Activated naive CD4-positive, alpha-beta T cell treated with anti-CD3 and anti-CD28 coated beads, Interleukin-2, amount 10 ng/mL, durations not matched to agents 7 days and 5 days (primary cell): ENCODE data around the gene ABL1.

ENCODE experiments used
- CTCF ChIA-PET: fragments of 350-600 bp; sonication (Branson Sonifier 250); formaldehyde crosslinking; loops from one replicate; lab custom pipeline; 2021; ENCODE audit warnings: antibody characterized with exemption; lab: Charles Lee
- DNase-seq: peaks from one replicate; pipeline ENCODE4 v3.0.0-alpha.2; 2020
- H3K27ac Mint-ChIP-seq: one replicate; pipeline ENCODE4 v1.8.0; 2021; ENCODE audit warnings: mild to moderate bottlenecking, moderate library complexity, mixed read lengths
- H3K27me3 Mint-ChIP-seq: one replicate; pipeline ENCODE4 v1.8.0; 2021; ENCODE audit warnings: mild to moderate bottlenecking, mixed read lengths
- H3K36me3 Mint-ChIP-seq: one replicate; pipeline ENCODE4 v1.8.0; 2021; ENCODE audit warnings: mixed read lengths
- H3K4me1 Mint-ChIP-seq: one replicate; pipeline ENCODE4 v1.8.0; 2021; ENCODE audit warnings: mixed read lengths
- H3K4me3 Mint-ChIP-seq: one replicate; pipeline ENCODE4 v1.8.0; 2021; ENCODE audit warnings: mild to moderate bottlenecking, moderate library complexity, mixed read lengths
- H3K9me3 Mint-ChIP-seq: one replicate; pipeline ENCODE4 v1.8.0; 2021; ENCODE audit warnings: mixed read lengths

ABL1 gene

GRCh38 chr9:130879863-130880411 lies 44.9 kb downstream of the ABL1 start:
- peaks cover 21% of the 10 kb centered on the region for H3K36me3 Mint-ChIP-seq
- CTCF ChIA-PET: no interaction called here
- H3K27me3 Mint-ChIP-seq: no peaks in the 10 kb centered on the region
- no peak overlapping the region for H3K4me3 Mint-ChIP-seq
- no peak for DNase-seq
- no peak overlapping the region for H3K27ac Mint-ChIP-seq
- no peaks in the 10 kb centered on the region for H3K9me3 Mint-ChIP-seq
- H3K4me1 Mint-ChIP-seq: no peaks in the 10 kb centered on the region

DNA sequence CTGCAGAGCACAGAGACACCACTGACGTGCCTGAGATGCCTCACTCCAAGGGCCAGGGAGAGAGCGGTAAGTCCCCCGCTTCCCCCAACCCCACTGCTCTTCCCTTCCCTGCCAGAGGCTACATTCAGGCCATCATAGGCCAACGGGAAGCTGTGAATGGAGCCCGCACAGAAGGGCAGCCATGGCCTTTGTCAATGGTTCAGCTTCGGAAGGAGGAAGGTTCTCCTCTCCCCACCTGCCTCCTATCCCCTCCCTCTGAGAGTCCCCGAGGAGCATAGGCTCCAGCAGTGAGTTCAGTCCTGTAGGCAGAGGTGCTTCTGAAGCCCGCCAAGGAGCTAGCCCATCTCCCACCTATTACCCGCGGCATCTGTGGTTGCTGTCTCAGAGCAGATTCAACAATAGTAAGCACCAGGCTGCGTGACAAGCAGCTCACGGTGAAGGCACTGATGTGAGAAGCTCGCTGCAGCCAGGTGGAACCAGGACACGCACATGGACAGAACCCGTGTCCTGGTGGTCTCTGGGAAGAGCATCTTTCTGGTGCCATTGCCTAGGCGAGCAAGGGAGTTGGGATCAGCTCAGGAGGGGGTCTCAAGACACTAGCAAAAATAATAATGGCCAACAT lies 45.7 kb downstream of the ABL1 start:
- CTCF ChIA-PET: interaction anchor here (0.7 kb wide), 1 partner anchor 10 kb away, joined by 3 read pairs; no protein-coding TSS in a partner anchor
- H3K4me3 Mint-ChIP-seq: no peak overlapping the region
- H3K9me3 Mint-ChIP-seq: no peaks in the 10 kb centered on the region

GRCh38 chr9:130881516-130881915 lies 46.5 kb downstream of the ABL1 start:
- H3K4me3 Mint-ChIP-seq: no peak overlapping the region
- no peak for DNase-seq
- no peaks in the 10 kb centered on the region for H3K27me3 Mint-ChIP-seq
- CTCF ChIA-PET: no interaction called here
- H3K36me3 Mint-ChIP-seq: peaks cover 21% of the 10 kb centered on the region
- H3K4me1 Mint-ChIP-seq: no peaks in the 10 kb centered on the region
- H3K27ac Mint-ChIP-seq: no peak overlapping the region
- no peaks in the 10 kb centered on the region for H3K9me3 Mint-ChIP-seq

More for the DNA sequence above, 45.7 kb downstream of the ABL1 start:
- no peak for DNase-seq
- Mint-ChIP-seq H3K27ac (no peak overlapping the region), H3K4me1 (no peaks in the 10 kb centered on the region), H3K36me3 (peaks cover 19% of the 10 kb centered on the region), H3K27me3 (no peaks in the 10 kb centered on the region)

DNA sequence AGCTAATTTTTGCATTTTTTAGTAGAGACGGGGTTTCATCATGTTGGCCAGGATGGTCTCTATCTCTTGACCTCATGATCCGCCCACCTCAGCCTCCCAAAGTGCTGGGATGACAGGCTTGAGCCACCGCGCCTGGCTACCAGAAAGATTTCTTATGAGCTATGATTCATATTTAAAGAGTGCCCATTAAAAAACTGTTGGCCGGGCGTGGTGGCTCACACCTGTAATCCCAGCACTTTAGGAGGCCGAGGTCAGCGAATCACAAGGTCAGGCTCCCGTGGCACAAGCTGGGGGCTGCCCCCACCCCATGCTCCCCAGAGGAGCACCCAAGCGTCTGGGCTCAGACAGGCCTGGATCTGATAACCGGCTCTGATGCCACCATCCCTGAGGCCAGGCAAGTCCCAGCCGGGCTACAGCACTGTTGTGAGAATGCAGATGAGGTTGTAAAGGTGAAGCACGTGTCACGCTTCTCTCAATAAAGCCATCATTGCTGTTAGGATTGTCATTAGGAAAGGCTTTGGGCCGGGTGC lies 47.7 kb downstream of the ABL1 start:
- Mint-ChIP-seq H3K27me3 (no peaks in the 10 kb centered on the region), H3K4me3 (no peak overlapping the region), H3K9me3 (no peaks in the 10 kb centered on the region), H3K27ac (no peak overlapping the region), H3K36me3 (peaks cover 23% of the 10 kb centered on the region), H3K4me1 (no peaks in the 10 kb centered on the region)
- CTCF ChIA-PET: interaction anchor here (0.7 kb wide), 1 partner anchor 14 kb away, joined by 3 read pairs; no protein-coding TSS in a partner anchor
- no peak for DNase-seq

- Mint-ChIP-seq H3K36me3 (peaks cover 23% of the 10 kb centered on the region), H3K27ac (no peak overlapping the region), H3K4me3 (no peak overlapping the region), H3K9me3 (no peaks in the 10 kb centered on the region), H3K27me3 (no peaks in the 10 kb centered on the region), H3K4me1 (no peaks in the 10 kb centered on the region)
- CTCF ChIA-PET: interaction anchor here (0.7 kb wide), 1 partner anchor 14 kb away, joined by 3 read pairs; no protein-coding TSS in a partner anchor
- no peak for DNase-seq
These were observed 48.4 kb downstream of the ABL1 start for GRCh38 chr9:130883479-130883878.

DNA sequence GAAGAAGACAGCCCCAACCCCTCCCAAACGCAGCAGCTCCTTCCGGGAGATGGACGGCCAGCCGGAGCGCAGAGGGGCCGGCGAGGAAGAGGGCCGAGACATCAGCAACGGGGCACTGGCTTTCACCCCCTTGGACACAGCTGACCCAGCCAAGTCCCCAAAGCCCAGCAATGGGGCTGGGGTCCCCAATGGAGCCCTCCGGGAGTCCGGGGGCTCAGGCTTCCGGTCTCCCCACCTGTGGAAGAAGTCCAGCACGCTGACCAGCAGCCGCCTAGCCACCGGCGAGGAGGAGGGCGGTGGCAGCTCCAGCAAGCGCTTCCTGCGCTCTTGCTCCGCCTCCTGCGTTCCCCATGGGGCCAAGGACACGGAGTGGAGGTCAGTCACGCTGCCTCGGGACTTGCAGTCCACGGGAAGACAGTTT lies 49.1 kb downstream of the ABL1 start:
- H3K4me1 Mint-ChIP-seq: no peaks in the 10 kb centered on the region
- H3K36me3 Mint-ChIP-seq: peaks cover 21% of the 10 kb centered on the region
- DNase-seq: no peak
- CTCF ChIA-PET: no interaction called here
- no peaks in the 10 kb centered on the region for H3K9me3 Mint-ChIP-seq
- peak overlapping the region; percentile 17 for H3K27ac Mint-ChIP-seq
- no peak overlapping the region for H3K4me3 Mint-ChIP-seq
- no peaks in the 10 kb centered on the region for H3K27me3 Mint-ChIP-seq

DNA sequence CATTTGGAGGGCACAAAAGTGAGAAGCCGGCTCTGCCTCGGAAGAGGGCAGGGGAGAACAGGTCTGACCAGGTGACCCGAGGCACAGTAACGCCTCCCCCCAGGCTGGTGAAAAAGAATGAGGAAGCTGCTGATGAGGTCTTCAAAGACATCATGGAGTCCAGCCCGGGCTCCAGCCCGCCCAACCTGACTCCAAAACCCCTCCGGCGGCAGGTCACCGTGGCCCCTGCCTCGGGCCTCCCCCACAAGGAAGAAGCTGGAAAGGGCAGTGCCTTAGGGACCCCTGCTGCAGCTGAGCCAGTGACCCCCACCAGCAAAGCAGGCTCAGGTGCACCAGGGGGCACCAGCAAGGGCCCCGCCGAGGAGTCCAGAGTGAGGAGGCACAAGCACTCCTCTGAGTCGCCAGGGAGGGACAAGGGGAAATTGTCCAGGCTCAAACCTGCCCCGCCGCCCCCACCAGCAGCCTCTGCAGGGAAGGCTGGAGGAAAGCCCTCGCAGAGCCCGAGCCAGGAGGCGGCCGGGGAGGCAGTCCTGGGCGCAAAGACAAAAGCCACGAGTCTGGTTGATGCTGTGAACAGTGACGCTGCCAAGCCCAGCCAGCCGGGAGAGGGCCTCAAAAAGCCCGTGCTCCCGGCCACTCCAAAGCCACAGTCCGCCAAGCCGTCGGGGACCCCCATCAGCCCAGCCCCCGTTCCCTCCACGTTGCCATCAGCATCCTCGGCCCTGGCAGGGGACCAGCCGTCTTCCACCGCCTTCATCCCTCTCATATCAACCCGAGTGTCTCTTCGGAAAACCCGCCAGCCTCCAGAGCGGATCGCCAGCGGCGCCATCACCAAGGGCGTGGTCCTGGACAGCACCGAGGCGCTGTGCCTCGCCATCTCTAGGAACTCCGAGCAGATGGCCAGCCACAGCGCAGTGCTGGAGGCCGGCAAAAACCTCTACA lies 49.8 kb downstream of the ABL1 start:
- CTCF ChIA-PET: no interaction called here

GRCh38 chr9:130885484-130886375 lies 50.7 kb downstream of the ABL1 start:
- Mint-ChIP-seq H3K9me3 (no peaks in the 10 kb centered on the region), H3K36me3 (peaks cover 18% of the 10 kb centered on the region), H3K27ac (no peak overlapping the region), H3K27me3 (no peaks in the 10 kb centered on the region), H3K4me1 (no peaks in the 10 kb centered on the region), H3K4me3 (no peak overlapping the region)
- CTCF ChIA-PET: no interaction called here
- DNase-seq: no peak

More for the DNA sequence above, 49.8 kb downstream of the ABL1 start:
- Mint-ChIP-seq H3K4me3 (no peak overlapping the region), H3K9me3 (no peaks in the 10 kb centered on the region), H3K36me3 (peaks cover 19% of the 10 kb centered on the region), H3K27me3 (no peaks in the 10 kb centered on the region), H3K27ac (no peak overlapping the region), H3K4me1 (no peaks in the 10 kb centered on the region)
- DNase-seq: no peak

DNA sequence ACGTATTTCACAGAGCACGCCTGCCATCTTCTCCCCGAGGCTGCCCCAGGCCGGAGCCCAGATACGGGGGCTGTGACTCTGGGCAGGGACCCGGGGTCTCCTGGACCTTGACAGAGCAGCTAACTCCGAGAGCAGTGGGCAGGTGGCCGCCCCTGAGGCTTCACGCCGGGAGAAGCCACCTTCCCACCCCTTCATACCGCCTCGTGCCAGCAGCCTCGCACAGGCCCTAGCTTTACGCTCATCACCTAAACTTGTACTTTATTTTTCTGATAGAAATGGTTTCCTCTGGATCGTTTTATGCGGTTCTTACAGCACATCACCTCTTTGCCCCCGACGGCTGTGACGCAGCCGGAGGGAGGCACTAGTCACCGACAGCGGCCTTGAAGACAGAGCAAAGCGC lies 51.9 kb downstream of the ABL1 start:
- H3K4me1 Mint-ChIP-seq: no peaks in the 10 kb centered on the region
- H3K27ac Mint-ChIP-seq: no peak overlapping the region
- H3K9me3 Mint-ChIP-seq: no peaks in the 10 kb centered on the region
- CTCF ChIA-PET: no interaction called here
- H3K4me3 Mint-ChIP-seq: no peak overlapping the region
- peaks cover 10% of the 10 kb centered on the region for H3K36me3 Mint-ChIP-seq
- DNase-seq: no peak
- H3K27me3 Mint-ChIP-seq: no peaks in the 10 kb centered on the region

- no peaks in the 10 kb centered on the region for H3K27me3 Mint-ChIP-seq
- CTCF ChIA-PET: no interaction called here
These were observed 52.6 kb downstream of the ABL1 start for GRCh38 chr9:130887494-130888144.

GRCh38 chr9:130888146-130888885 lies 53.3 kb downstream of the ABL1 start:
- no peak overlapping the region for H3K27ac Mint-ChIP-seq
- H3K4me1 Mint-ChIP-seq: no peaks in the 10 kb centered on the region
- H3K9me3 Mint-ChIP-seq: no peaks in the 10 kb centered on the region
- DNase-seq: no peak
- CTCF ChIA-PET: no interaction called here
- no peak overlapping the region for H3K4me3 Mint-ChIP-seq
- peaks cover 10% of the 10 kb centered on the region for H3K36me3 Mint-ChIP-seq
- no peaks in the 10 kb centered on the region for H3K27me3 Mint-ChIP-seq

More at GRCh38 chr9:130887494-130888144, 52.6 kb downstream of the ABL1 start:
- no peaks in the 10 kb centered on the region for H3K9me3 Mint-ChIP-seq
- H3K4me3 Mint-ChIP-seq: no peak overlapping the region
- no peak overlapping the region for H3K27ac Mint-ChIP-seq
- no peak for DNase-seq
- no peaks in the 10 kb centered on the region for H3K4me1 Mint-ChIP-seq
- H3K36me3 Mint-ChIP-seq: peaks cover 10% of the 10 kb centered on the region

DNA sequence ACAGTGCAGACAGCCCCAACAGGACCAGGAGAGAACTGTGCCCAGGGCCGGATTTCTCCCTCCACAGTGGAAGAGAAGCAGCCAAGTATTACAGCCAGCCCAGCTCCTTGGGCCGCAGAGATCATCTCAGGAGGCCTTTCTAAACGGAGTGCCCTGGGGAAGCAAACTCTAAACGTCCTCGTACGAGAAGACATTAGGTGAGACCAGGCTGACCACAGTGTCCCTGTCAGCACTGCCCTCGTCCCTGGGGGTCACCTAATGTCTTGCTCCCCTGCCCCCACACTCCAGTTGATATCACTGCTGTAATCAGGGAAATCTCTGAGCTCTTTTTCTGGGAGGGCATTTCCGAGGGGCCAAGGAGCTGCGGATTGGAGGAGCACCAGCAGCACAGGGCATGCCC lies 55.1 kb downstream of the ABL1 start:
- Mint-ChIP-seq H3K4me3 (no peak overlapping the region), H3K4me1 (no peaks in the 10 kb centered on the region), H3K27me3 (no peaks in the 10 kb centered on the region), H3K9me3 (no peaks in the 10 kb centered on the region), H3K36me3 (peaks cover 7% of the 10 kb centered on the region), H3K27ac (no peak overlapping the region)
- CTCF ChIA-PET: interaction anchor here (1.1 kb wide), 1 partner anchor 156 kb away, joined by 3 read pairs; no protein-coding TSS in a partner anchor
- no peak for DNase-seq
